GM21576 (cell line): ENCODE data around the gene IHH.

Experiments
- ATAC-seq: cut with Tn5 transposase; IDR thresholded peaks from one replicate; pipeline ENCODE4 v1.9.1; 2021; ENCODE audit warnings: mild to moderate bottlenecking, moderate library complexity; ENCODE audit not compliant: unreplicated experiment

The IHH gene

DNA sequence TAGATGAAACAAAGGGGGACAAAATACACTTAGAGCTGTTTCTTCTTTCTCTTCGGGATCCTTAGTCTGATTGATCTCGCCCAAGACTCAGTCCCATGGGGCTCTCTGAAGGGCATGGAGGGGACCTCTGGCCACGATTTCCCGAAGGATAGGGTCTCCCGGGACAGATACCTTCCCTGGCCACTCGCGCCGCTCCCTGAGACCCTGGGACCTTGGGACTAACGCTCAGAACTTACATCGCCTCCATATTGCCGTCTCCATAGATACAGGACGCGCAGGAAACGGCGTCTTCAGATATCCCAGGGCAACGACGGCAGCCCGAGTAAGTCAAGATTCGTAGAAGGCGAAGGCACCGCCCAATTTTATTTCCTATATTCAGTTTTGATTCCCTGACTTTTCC, 19.5 kb downstream of the IHH start, which contains the start of gene CFAP65:
CFAP65 (minus strand) TSS at position 265 of the 400 bp plus-strand sequence. CDS start 2,468 bp downstream, outside the sequence.
- no peak for ATAC-seq

DNA sequence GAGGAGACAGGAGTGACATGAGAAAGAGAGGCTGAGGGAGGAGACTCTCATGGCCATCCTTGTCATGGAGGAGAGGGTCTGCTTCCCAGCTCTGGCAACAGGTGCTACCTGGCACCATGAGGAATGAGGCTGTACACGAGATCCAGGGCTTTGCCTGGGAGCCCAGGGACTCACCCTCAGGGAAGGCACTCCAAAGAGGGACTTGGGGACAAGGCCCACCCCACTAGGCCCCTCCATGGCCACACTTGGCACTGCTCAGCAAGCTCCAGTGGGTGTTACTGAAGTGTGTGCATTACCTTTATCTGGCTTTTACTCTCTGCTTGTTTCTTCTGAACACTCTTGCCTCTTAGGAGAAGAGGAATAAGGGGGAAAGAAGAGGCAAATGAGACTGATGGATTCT, 22.1 kb downstream of the IHH start:
- ATAC-seq = no peak

DNA sequence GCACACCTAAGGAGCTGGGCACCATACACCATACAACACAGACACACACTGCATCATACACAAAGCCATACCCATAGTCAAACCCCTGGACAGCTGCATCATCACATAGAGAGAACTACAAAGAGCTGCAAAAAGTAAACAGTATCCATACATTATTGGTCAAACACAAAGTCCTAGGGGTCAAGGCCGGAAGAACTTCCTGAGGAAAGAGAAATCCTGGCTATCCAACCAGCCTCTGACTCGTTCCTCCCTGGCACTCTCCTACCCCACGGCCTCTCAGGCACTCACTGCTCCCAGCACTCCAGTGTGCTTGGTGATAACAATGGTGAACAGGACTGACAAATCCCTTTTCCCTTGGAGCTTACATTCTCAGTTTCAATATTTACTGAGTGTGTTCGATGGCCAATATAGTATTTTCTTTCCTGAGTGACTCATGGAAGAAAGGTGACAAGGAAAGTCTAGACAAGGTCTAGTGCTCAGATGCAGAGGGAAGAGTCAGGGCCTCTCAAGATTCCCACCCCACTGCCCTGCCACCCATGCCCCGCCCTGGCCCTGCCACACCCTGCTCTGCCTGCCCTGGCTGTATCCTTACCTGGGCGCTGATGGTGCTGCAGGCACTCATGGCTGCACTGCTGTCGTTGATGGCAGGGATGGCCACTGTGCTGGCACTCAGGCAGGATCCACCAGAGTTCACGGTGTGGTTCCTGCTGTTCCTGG, 22.8 kb downstream of the IHH start:
- no peak for ATAC-seq

DNA sequence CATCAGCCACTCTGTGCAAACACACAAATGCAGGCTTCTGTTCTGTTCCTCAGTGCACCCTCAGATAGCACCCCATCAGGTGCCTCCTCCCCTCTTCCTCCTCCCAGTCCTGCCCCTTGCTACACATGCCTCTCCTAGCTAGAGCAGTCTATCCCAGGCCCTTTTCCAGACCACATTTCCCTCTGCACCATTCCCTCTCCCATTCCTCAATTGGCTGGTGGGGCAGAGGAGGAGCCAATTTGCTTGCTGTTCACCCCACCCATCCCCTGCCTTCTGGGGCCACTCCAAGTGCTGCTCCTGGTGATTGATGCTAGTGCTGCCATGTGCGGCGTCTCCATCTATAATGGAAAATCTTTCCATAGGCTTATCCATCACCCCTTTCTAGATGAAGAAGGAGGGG, 24.8 kb downstream of the IHH start:
- ATAC-seq = no peak

DNA sequence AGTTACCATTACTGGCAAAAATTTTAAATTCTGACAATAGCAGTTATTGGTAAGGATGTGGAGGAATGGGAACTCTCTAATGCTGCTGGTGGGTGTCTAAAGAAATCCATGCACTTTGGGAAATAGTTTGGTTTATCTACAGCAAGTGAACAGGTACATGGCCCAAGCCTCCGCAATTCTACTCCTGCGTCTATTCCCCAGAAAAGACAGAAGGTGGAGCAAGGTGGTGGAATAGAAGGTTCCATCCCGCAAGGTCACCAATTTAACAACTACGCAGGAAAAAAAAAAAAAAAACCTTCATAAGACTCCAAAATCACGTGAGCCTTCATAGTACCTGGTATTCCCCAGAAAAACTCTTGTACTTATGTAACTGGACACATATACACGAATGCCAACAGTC, 25.9 kb downstream of the IHH start:
- no peak for ATAC-seq

DNA sequence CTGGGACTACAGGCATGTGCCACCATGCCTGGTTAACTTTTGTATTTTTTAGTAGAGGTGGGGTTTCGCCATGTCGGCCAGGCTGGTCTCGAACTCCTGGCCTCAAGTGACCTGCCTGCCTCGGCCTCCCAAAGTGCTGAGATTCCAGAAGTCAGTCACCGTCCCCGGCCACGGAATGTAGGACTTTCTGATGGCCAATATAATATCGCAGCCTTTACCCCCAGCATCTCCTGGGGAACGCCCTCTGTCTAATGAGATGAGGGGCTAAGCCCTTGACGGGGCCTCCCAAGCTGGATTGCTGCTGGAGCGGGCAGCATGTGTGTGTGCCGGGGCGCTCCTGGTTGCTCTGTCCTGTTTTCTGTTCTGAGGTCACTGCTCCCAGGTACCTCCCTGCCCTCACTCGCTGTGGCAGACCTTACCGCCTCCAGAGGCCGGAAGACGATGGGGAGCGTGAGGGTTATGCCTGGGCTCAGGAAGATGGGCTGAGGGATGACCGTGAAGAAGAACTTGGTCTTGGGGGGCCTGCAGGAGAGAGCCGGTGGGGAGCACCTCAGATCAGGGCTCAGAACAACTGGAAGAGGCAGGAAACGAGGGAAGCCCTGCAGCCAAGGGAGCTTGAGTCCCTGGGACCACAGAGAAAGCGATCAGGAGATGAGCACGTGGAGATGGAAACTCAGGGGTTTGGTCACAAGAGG, 28.5 kb downstream of the IHH start:
- no peak for ATAC-seq

DNA sequence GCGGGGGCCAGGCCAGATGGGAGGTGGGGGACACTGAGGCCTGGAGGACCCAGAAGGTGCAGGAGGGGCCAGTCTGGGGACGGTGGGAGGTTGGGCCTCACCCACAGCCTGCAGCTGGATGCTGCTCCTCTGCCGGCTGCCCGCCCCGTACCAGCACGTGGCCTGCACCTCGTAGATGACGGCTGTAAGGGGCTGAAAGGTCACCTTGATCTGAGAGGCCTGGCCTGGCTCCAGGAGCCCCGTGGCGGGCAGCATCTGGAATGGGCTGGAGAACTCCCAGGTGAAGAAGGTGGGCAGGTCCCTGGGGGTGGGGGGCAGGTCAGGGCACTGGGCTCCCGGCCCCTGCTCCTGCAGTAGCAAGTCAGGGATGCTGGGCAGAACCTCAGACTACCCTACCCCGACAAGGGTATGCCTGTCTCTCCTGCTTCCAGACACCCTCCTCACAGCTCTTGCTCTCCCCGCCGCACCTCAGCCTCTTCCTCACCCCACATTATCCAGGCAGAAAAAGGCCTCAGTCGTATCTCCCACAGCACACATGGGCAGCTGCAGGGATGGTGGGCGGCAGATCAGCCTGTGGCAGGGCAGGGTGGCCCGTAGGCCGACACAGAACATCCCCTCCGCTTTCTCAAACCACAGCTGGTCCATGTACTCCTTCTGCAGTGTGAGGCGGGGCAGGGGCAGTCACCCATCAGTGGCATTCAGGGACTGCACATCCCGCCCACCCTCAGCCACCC, 29.5 kb downstream of the IHH start:
- ATAC-seq = no peak

DNA sequence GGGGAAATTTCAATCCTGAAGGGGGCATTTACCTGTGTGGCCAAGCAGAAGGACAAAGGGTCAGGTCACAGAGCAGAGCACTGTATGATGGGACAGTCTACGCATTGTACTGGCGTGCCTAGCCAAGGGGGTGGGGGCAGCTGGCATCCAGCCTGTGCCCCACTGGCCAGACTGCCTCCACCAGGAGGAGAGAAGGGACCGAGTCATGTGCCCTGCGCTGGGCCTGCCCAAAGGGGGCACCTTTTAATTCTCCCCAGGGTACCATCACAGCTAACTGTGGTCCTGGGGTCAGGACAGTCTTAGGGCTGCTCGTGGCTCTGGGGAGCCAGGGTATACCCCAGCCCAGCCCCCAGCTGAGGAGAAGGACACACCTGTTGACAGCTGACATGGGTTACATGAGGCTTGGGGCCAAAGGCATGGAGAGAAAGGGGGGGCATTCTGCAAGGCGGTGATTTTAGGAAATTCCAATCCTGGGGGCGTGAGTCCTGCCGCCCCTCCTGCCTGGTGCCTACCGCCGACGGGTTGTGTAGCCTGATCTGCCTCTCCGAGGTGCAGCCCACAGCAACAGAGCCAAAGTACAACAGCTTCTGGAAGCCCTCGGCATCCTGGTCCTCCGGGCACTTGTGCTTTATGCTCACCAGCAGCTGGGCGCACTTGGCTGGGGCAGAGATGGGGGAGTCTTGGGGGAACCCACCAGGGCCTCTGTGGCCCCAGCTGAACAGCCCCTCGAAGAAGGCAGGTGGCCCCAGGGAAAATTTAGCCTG, 30.4 kb downstream of the IHH start:
- no peak for ATAC-seq

DNA sequence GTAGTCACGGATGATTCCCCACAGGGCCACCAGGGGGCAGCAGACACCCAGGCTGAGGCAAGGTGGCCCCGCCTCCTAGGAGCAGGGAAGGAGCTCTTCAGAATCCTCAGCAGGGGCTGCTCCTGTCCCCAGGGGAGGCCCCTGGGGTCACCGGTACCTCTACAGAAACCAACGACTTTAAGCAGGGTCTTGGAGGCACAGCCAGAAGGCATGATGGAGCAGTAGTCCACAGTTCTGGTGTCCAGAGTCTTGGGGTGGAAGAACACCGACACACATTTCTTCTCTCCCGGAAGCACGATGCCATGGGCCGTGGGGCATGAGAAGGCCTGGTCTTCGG, 30.9 kb downstream of the IHH start:
- ATAC-seq = peak; percentile 56

DNA sequence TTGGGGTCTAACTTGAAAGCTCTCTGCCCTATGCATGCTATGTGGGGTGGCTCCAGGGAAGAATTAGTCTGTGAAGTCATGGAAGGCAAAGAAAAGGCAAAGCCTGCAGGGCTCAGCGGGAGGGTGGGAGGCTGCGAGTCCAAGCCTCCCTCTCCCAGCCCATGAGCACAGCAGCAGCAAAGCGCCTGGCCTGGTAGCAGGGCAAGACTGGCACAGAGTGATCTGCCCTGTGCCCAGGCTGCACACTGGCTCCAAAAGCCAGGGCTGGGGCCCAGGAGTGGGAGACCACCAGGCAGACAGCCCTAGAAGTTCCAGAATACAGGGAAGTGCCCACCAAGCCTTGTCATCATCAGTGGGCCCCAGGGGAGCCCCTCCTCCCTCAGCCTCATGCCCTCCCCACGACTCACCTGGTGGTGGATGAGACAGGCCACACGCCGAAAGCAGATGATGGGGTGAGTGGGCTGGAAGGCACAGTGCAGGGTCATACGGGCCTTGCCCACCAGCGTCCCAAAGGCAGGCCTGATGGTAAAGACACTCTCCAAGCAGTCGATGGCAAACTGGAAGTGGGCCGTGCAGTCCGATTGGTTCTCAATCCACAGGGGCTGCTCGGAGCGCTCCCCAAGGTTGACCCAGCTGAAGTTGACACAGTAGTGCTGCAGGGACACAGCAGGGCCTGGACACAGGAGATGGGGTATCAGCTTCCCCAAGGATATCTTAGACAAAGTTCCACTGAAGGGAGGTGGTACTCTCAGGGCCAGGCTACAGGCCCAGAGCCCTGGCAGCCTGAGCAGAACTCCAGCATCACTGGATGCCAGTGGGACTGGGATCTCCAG, 31.5 kb downstream of the IHH start:
- no peak for ATAC-seq

DNA sequence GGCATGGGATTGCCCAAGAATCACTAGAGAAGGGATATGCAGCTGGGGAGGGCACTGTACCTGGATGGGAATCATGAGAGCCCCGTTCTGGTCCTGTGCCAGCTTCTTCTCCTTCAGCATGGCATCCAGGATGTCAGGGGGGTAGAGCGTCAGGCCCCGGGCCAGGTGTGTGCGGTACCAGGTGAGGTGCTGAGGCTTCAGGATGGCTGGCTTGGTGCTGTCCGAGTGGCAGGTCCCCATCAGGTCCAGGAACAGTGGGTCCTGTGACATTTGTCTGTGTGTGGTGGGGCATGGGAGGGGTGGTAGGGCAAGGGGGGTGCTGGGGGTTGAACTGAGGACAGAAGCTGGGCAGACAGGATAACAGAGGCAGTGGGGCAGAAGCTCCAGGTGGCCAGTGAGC, 32.6 kb downstream of the IHH start:
- no peak for ATAC-seq

DNA sequence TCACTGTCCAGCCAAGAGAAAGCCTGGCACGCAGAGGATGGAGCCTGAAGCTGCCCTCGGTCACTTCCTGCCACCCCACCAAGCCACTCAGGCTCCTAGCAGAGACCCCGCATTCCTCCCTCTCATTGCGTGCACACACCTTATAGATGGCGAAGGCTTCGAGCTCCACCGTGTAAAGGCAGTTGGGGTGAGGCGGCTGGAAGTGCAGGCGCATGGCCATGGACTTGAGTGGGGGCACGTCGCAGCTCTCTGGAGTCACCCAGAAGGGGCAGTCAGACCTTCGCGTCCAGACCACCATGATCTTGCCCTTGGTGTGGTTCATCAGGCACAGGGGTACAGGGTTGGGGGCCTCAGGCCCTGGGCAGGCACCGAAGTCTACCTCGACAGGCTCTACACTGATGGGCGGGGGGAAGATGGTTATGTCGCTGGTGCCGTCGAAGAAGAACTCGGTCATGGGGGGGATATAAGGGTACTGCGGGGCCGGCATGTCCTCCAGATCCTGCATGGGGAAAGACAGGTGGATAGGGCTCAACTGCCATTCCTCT, 33.1 kb downstream of the IHH start:
- ATAC-seq = no peak

DNA sequence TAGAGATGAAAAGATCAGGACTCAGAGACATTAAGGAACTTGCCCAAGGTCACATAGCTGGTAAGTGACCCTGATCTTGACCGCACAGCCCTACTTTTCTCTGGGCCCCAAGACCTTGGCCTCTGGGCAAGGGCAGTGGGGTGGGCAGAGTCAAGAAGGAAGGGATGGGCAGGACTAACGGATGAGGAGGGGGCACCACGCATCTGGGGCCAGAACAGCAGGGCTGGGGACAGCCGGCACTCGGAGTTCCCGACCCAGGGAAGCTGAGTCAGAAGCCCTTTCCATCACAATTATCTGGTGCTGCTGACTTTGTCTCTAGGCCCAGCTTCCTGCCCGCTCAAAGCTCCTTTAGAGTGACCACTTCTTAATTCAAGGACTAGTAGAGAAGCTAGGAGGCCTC, 33.8 kb downstream of the IHH start:
- no peak for ATAC-seq

DNA sequence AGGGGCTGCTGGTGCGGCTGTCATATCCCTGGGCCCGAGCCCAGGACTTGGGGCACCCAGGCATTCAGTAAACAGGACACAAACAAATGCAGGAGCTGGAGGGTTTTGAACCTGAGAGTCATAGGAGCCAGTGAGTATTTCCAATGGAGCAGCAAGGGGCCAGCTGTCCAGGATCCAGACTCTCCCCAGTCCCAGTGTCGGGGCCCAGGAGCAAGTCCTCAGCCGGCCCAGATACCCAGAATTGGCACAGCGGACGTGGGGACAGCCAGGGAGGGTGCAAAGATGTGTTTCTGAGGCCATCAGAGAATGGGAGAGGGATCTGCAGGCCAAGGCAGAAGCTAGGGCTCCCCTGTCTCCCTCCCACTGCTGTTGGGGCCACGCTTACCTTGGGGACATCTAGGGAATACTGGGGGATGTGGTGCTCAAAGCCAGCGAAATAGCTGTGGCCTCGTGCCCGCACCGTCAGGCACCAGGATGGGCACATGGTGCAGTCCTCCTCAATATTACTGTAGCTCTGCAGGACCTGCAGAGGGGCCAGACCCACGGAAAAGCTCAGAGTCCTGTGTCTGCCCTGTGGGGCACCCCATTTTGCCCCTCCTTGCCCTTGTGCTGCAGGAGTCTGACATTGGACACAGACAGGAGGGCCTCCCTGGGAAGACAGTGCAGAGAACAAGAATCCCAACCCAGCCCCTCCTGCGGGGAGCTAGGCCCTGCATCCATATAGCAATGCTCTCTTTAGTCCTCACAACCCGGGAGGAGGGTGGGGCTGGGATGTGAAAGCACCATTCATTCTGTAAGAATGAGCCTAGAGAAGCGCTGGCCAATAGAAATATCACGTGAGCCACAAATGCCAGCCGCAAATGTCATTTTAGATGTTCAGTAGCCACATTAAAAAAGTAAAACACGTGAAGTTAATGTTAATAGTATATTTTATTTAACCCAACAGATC, 34.8 kb downstream of the IHH start:
- ATAC-seq = no peak

DNA sequence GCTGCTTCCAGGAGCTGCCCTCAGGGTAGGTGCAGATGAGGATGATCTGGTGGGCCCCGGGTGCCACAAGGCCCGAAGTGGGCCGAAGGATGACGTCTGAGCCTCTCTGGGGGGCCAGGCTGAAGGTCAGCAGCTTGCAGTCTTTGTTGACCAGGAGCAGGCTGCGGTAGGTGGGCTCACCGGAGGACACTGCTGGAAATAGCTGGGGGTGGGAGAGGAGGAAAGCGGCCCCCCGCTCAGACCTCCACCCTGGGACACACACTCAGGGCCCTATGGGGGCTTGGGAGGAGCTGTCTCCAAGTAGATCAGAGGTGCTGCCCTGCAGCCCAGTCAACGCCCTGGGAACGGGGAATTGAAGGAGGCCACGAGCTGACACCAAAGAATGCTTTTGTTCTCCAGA, 36.7 kb downstream of the IHH start:
- no peak for ATAC-seq

DNA sequence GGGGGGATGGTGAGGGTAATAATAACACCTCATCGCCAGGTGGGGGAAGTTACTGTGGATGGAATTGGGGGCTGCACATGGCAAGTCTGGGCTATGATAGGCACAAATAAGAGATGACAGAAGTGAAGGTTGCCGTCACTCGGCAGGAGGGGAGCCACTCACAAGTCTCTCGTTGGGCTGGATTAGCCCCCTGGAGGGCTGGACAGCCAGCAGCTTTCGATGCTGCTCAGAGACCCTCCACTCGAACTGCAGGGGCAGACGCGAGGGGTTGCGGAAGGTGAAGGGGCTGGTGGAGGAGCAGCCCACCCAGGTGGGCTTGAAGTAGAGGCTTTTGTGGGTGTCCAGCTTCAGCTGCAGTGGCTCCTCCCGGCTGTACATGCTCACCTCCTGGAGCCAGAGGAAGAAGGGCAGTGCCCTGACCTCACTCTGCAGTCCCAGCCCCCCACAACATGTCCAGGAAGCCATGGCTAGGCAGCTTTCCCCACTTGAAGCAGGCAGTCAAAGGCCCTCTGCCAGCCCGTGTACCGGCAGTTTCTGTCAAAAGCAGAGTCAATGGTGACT, 37.6 kb downstream of the IHH start:
- no peak for ATAC-seq

DNA sequence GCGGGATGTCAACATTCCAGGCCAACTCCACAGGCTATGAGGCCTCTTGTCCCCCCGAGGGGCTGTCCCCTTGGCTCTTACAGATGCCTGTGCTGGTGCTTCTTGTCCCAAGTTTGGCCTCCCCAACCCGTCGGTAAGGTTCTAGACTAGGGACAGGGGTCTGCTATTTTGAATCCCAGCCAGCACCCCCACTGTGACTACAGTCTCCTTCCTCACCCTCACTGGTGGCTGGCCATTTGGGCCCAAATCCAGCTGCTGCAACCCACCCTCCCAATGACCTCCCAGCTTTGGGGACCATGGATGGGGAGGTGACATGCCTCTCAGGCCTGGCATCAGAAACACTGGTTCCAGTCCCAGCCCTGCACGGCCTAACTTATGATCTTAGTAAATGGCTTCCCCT, 38.1 kb downstream of the IHH start:
- ATAC-seq = no peak

DNA sequence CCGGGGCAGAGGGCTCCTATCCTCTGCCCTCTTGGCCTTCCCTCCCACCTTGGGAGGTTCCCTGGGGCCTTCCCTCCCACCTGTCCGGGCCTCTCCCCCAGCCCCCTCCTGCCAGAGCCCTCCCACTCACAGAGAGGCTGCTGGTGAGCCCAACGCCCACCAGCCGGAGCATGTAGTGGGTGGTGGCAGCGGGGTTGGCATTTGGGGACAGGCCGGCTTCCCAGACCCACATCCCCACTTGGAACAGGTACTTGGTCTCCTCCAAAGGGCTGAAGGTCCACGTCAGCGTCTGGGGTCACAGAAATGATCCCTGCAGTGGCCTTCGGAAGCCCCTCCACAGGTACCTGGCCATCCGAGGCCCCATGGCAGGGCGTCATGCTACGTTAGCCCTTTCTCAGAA, 38.7 kb downstream of the IHH start:
- ATAC-seq = no peak

DNA sequence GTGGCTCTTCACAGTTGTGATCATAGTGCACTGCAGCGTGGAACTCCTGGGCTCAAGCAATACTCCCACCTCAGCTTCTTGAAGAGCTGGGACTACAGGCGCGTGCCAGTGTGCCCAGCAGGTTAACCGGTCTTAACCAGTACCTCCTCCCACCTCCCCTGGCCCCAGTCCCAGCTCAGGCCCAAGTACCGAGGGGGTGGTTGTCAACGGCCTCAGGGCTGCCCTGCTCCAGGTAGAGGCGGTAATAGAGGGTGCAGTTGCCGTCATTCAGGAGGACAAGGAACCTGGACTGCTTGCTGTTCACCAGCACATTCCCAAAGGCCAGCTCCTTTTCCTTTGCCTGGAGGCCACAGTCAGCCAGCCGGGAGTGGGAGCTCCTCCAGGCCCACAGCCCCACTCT, 39.1 kb downstream of the IHH start:
- ATAC-seq = no peak
